Upper lobe of left lung (tissue), 4 donors: ENCODE data around the gene LGR4.

Experiments used
- EP300 ChIP-seq, 4 donors: sonication (generic); formaldehyde crosslinking; IDR thresholded peaks; one replicate each; pipeline ENCODE4 v1.5.1; 2017; ENCODE audit warnings: antibody characterized with exemption in 4 of 4, control low read depth in 2 of 4
- POLR2A ChIP-seq, 4 donors: fragments of 450-650 bp; IDR thresholded peaks; one replicate each; pipeline ENCODE4 v1.5.1; 2016 to 2017; ENCODE audit warnings: antibody characterized with exemption in 4 of 4, mild to moderate bottlenecking in 2 of 4
- TF ChIP-seq, protein P1 (sequence below), 6 experiments: fragments of 450-650 bp in 4 of 6; fragments of 200-600 bp in 2 of 6; sonication (generic) in 2 of 6; IDR thresholded peaks; one replicate each; pipeline ENCODE4 v1.5.1; 2016 to 2019; ENCODE audit warnings: antibody characterized with exemption in 6 of 6

DNA sequence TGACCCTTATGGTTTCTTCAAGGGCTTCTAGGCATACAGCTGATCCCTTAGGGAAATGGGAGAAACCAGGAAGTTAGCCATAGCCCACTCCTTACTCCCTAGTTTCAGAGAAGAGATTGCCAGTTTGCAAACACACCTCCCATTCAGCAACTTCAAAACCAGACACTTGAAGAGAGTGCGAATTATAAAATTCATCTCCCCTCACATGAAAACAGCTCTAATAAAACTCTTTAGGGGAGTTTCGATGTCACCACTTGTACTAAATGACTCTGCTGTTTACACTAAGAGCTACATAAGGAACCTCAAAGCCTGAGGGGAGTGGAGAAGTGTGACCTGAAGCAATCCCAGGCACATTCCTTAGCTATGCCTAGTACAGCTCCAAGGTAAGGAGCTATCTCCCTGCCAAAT, 8.3 kb downstream of the LGR4 start:
- TF ChIP-seq POLR2A (IDR thresholded peaks at IDR 0.05) (no peak), EP300 (IDR thresholded peaks at IDR 0.05) (no peak)
- TF ChIP-seq, protein P1, sequence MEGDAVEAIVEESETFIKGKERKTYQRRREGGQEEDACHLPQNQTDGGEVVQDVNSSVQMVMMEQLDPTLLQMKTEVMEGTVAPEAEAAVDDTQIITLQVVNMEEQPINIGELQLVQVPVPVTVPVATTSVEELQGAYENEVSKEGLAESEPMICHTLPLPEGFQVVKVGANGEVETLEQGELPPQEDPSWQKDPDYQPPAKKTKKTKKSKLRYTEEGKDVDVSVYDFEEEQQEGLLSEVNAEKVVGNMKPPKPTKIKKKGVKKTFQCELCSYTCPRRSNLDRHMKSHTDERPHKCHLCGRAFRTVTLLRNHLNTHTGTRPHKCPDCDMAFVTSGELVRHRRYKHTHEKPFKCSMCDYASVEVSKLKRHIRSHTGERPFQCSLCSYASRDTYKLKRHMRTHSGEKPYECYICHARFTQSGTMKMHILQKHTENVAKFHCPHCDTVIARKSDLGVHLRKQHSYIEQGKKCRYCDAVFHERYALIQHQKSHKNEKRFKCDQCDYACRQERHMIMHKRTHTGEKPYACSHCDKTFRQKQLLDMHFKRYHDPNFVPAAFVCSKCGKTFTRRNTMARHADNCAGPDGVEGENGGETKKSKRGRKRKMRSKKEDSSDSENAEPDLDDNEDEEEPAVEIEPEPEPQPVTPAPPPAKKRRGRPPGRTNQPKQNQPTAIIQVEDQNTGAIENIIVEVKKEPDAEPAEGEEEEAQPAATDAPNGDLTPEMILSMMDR (IDR thresholded peaks at IDR 0.05) = no peak
